Transverse colon (tissue), 3 donors: ENCODE results near the gene GALNT18.

Experiments
- POLR2A ChIP-seq: fragments of 450-650 bp; IDR thresholded peaks from one replicate; pipeline ENCODE4 v1.6.1; 2016; ENCODE audit warnings: antibody characterized with exemption, mild to moderate bottlenecking, moderate library complexity
- TF ChIP-seq, protein P1 (sequence below), 5 experiments: fragments of 200-600 bp in 3 of 5; fragments of 450-650 bp in 2 of 5; sonication (generic) in 3 of 5; IDR thresholded peaks; 1 replicate in 2 of 5; 2 replicates in 3 of 5; pipeline ENCODE4 v1.5.1; 2016 to 2017; ENCODE audit warnings: antibody characterized with exemption in 5 of 5, inconsistent platforms in 3 of 5, mild to moderate bottlenecking in 2 of 5, moderate library complexity in 1 of 5

DNA sequence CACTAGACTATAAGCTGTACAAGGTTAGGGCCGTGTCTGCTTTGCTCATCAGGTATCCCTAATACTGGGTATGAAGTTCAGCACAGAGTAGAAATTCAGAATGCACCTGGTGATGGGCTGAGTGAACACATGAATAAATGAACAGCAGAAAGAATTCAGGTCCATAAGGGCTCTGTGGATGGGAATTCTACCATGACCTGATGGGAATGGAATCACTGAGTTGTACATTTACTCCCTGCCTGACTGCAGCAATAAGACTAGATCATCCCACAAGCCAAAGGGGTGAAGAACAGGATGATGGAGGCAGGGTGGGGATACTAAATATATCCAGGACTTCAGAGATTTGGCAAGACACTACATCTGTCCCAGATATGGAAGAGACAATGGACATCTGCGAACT is 182.2 kb downstream of the GALNT18 start:
- TF ChIP-seq, protein P1, sequence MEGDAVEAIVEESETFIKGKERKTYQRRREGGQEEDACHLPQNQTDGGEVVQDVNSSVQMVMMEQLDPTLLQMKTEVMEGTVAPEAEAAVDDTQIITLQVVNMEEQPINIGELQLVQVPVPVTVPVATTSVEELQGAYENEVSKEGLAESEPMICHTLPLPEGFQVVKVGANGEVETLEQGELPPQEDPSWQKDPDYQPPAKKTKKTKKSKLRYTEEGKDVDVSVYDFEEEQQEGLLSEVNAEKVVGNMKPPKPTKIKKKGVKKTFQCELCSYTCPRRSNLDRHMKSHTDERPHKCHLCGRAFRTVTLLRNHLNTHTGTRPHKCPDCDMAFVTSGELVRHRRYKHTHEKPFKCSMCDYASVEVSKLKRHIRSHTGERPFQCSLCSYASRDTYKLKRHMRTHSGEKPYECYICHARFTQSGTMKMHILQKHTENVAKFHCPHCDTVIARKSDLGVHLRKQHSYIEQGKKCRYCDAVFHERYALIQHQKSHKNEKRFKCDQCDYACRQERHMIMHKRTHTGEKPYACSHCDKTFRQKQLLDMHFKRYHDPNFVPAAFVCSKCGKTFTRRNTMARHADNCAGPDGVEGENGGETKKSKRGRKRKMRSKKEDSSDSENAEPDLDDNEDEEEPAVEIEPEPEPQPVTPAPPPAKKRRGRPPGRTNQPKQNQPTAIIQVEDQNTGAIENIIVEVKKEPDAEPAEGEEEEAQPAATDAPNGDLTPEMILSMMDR (IDR thresholded peaks at IDR 0.05) = no peak
- no peak for TF ChIP-seq POLR2A
